GM19099 (cell line): ENCODE results near the gene ELMO1.

Source experiments
- POLR2A ChIP-seq: IDR thresholded peaks from 3 replicates; pipeline ENCODE4 v1.6.1; 2011; ENCODE audit warnings: low read depth; ENCODE audit not compliant: insufficient read length; ENCODE audit errors: extremely low read depth

The ELMO1 gene

GRCh38 chr7:37315772-37316715, 132.6 kb downstream of the ELMO1 start:
- TF ChIP-seq POLR2A: no peak

GRCh38 chr7:37312608-37313007, 136.1 kb downstream of the ELMO1 start:
- TF ChIP-seq POLR2A: no peak

GRCh38 chr7:37311355-37311754, 137.3 kb downstream of the ELMO1 start:
- TF ChIP-seq POLR2A: no peak

GRCh38 chr7:37310327-37311080, 138.2 kb downstream of the ELMO1 start:
- TF ChIP-seq POLR2A: no peak

GRCh38 chr7:37309493-37309892, 139.2 kb downstream of the ELMO1 start:
- no peak for TF ChIP-seq POLR2A

GRCh38 chr7:37304921-37305320, 143.7 kb downstream of the ELMO1 start:
- TF ChIP-seq POLR2A: no peak

- no peak for TF ChIP-seq POLR2A
Measured at GRCh38 chr7:37297546-37297945, 151.1 kb downstream of the ELMO1 start.

GRCh38 chr7:37295401-37295800, 153.3 kb downstream of the ELMO1 start:
- no peak for TF ChIP-seq POLR2A

GRCh38 chr7:37290731-37291130, 157.9 kb downstream of the ELMO1 start:
- TF ChIP-seq POLR2A: no peak

- TF ChIP-seq POLR2A: no peak
Measured at GRCh38 chr7:37289781-37290180, 158.9 kb downstream of the ELMO1 start.

GRCh38 chr7:37289367-37289766, 159.3 kb downstream of the ELMO1 start:
- TF ChIP-seq POLR2A: no peak

GRCh38 chr7:37287131-37287855, 161.4 kb downstream of the ELMO1 start:
- TF ChIP-seq POLR2A: no peak

- TF ChIP-seq POLR2A: no peak
Measured at GRCh38 chr7:37286454-37286832, 162.2 kb downstream of the ELMO1 start.

GRCh38 chr7:37285706-37286453, 162.8 kb downstream of the ELMO1 start:
- no peak for TF ChIP-seq POLR2A
